DMS 273 treated with DMSO at 0.1 percent for 48 hours (cell line): ENCODE results near the gene GMPPA.

Experiments
- DNase-seq: peaks from one replicate; lab custom pipeline; 2025; lab: John Stamatoyannopoulos, UW

The GMPPA gene

GRCh38 chr2:219506802-219507526, 8.3 kb downstream of the GMPPA start:
- DNase-seq: peak; percentile 93

- DNase-seq: no peak
Measured at GRCh38 chr2:219507581-219508443, 9.1 kb downstream of the GMPPA start.

- no peak for DNase-seq
Measured at GRCh38 chr2:219508444-219508734, 9.7 kb downstream of the GMPPA start.

- peak; percentile 61 for DNase-seq
Measured at GRCh38 chr2:219508971-219509779, 10.5 kb downstream of the GMPPA start.

GRCh38 chr2:219509780-219510511, 11.3 kb downstream of the GMPPA start:
- peak; percentile 76 for DNase-seq

- no peak for DNase-seq
Measured at GRCh38 chr2:219510512-219511135, 11.9 kb downstream of the GMPPA start.

GRCh38 chr2:219511547-219512325, 13.0 kb downstream of the GMPPA start:
- DNase-seq: peak; percentile 53

GRCh38 chr2:219512524-219513216, 14.0 kb downstream of the GMPPA start:
- no peak for DNase-seq

GRCh38 chr2:219513787-219514186, 15.1 kb downstream of the GMPPA start:
- DNase-seq: no peak

GRCh38 chr2:219514196-219514761, 15.6 kb downstream of the GMPPA start, which contains the start of gene ASIC4:
TSS of gene ASIC4 (plus strand) at chr2:219514482. CDS start at chr2:219514725, 243 bp downstream.
- peak; percentile 56 for DNase-seq

GRCh38 chr2:219514836-219515235, 16.1 kb downstream of the GMPPA start:
- DNase-seq: no peak

- no peak for DNase-seq
Measured at GRCh38 chr2:219515874-219516629, 17.4 kb downstream of the GMPPA start.

- DNase-seq: no peak
Measured at GRCh38 chr2:219516888-219517287, 18.2 kb downstream of the GMPPA start.

GRCh38 chr2:219517954-219518778, 19.5 kb downstream of the GMPPA start:
- peak; percentile 44 for DNase-seq

GRCh38 chr2:219519526-219519916, 20.8 kb downstream of the GMPPA start:
- no peak for DNase-seq

- no peak for DNase-seq
Measured at GRCh38 chr2:219520079-219520478, 21.4 kb downstream of the GMPPA start.

GRCh38 chr2:219521066-219521880, 22.6 kb downstream of the GMPPA start:
- no peak for DNase-seq
